Kidney capillary endothelial cell (primary cell): Measurements from ENCODE around the gene OTOP2.

Experiments
- DNase-seq: peaks from one replicate; pipeline ENCODE4 v3.0.0-alpha.2; 2018; ENCODE audit warnings: low spot score

Gene OTOP2, protein sequence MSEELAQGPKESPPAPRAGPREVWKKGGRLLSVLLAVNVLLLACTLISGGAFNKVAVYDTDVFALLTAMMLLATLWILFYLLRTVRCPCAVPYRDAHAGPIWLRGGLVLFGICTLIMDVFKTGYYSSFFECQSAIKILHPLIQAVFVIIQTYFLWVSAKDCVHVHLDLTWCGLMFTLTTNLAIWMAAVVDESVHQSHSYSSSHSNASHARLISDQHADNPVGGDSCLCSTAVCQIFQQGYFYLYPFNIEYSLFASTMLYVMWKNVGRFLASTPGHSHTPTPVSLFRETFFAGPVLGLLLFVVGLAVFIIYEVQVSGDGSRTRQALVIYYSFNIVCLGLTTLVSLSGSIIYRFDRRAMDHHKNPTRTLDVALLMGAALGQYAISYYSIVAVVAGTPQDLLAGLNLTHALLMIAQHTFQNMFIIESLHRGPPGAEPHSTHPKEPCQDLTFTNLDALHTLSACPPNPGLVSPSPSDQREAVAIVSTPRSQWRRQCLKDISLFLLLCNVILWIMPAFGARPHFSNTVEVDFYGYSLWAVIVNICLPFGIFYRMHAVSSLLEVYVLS

DNA sequence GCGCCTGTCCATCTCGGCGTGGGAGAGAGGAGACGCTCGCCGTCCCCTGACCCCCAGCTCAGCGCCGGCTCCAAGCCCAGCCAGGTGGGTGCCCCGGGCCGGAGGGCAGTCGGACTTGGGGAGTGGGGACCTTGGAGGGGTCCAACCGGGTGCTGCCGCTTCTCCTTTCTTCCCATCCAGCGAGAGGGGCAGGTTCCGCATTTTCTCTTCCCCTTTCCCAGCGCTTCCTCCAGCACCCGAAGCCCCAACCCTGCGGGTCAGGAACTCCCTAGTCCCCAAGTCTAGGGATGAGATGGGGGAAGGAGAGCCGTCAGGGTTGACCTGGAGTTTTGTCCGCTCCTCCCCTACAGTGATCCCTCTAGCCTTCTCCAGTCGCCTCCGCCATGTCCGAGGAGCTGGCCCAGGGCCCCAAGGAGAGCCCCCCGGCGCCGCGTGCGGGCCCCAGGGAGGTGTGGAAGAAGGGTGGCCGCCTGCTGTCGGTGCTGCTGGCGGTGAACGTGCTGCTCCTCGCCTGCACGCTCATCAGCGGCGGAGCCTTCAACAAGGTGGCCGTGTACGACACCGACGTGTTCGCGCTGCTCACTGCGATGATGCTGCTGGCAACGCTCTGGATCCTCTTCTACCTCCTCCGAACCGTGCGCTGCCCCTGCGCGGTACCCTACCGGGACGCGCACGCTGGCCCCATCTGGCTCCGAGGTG is at the start of gene OTOP2:
TSS of gene OTOP2 (plus strand) at position 24 of the 699 bp plus-strand sequence. CDS start at position 384, 360 bp downstream.
- DNase-seq = no peak

DNA sequence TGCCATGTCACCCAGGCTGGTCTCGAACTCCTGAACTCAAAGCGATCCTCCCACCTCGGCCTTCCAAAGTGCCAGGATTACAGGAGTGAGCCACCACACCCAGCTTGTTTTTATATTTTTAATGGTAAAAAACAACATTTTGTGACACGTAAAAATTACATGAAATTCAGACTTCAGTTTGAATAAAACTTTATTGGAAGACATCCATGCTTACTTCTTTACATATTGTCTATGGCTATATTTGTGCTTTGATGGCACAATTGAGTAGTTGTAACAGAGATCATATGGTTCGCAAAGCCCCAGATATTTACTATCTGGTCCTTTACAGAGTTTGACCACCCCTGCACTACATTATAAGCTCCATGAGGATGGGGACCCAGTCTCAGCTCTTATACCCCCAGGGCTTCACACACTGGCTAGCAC is 49.4 kb upstream of the OTOP2 start:
- DNase-seq = no peak

DNA sequence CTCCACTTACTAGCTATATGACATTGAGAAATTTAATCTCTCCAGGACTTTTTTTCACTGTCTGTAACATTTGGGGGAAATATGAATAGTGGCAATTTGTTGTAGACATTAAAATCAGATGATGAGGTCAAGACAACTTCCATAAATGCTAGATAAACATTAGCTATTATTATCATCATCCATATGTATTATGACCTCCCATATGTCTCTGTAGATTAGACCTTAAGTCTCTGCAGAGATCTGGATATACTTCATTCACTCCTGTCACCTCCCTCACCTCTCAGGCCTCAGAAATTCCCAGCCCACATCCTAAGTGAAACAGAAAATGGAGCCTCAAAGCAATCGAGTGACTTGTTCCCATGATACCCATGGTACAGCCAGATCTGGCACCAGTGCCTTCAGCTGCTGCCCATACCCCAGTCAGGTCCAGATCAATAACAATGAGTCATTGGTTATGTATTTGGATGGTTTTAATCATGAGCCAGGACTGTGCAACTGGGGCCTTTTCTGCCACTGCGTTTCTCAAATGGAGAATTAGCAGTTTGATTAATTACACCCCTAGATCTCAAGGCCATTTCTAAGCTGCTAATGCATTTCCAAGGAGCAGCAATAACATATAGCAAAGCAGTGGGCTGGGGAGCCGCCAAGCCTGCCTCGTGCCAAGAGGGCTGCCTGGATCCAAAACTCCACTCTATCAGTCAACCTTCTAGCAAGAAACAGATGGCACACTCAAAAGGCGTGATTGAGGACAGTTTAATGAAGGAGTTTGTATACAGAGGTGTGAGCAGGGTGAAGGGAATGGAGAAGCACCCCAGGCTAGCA is 48.7 kb upstream of the OTOP2 start:
- no peak for DNase-seq

DNA sequence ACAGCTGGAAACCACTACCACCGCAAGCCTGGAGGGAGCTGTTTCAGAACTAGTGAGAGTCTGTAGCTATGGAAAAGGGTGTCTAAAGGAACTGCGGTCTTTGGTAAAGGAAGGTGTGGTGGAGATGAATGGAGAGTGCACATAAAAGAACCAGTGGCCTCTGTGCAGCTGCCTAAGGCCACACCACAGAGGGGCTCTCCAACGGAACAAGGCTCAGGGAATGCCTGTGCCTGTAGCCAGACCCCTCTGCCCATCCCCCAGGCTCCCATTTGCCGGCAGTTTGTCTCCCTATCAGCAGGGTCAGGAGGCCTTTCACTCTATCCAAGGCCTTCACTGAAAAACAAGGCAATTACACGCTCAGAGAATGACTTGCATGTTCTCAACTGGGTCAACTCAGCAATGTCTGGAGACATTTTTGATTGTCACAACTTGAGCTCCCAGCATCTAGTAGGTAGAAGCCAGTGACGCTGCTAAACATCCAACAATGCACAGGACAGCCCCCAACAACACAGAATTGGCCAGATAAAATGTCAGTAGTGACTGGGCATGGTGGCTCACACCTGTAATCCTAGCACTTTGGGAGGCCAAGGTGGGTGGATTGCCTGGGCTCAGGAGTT is 48.0 kb upstream of the OTOP2 start:
- no peak for DNase-seq

DNA sequence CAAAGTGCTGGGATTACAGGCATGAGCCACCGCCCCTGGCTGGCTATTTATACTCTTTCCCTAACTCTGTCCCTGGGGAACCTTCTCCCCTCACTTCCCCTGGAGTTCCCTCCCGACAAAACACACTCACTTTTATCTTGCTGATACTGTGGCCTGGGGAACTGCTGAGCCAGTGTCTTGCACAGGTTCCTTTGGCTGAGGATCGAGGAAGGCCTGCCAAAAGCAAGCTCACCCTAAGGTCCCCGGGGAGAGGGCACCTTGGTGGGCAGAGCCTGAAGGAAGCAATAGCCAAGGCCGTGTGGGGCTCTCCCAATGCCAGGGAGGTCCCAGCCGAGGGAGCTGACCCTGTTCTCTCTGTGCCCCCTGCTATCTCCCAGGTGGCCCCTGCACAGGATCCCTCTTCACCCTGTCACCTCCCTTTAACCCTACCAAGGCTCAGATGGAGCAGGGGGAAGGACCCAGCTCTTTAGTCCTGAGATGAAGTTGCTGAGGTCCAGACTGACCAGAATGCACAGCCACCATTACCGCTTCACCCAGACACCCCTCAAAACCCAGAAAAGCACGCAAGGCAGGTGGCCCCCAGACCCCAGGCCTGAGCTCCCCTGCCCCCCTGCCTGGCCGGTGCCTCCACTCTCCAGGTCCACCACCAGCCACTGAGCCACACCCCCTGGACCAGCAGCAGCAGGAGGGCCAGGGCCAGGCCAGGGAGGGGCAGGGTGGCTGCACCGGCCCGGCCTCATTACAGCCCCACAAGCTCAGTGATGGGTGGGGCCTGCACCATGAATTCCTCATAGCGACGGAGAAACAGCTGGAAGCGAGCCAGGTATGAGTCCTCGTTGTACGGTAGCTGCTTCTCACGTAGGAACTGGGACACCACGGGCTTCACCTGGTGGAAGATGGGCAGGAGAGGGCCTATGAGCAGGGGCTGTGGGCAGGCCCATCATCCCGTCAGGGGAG is 46.2 kb upstream of the OTOP2 start:
- no peak for DNase-seq

DNA sequence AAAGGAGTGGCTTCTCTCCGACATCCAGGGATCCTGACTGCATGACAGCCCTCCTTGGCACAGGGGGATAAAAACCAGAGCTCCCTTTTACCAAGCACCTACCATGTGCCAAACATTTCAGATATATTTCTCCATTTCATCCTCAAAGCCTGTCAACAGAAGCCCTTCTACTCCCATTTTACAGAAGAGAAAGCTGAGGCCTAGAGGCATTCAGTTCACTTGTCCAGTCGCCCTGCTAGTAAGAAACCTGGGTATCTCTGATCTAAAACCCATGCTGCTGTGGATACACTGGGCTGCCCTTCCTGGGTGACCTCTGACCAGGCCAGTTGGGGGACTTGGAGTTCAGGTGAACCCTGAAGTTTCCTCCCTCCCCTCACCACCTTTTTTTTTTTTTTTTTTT is 45.4 kb upstream of the OTOP2 start:
- no peak for DNase-seq

DNA sequence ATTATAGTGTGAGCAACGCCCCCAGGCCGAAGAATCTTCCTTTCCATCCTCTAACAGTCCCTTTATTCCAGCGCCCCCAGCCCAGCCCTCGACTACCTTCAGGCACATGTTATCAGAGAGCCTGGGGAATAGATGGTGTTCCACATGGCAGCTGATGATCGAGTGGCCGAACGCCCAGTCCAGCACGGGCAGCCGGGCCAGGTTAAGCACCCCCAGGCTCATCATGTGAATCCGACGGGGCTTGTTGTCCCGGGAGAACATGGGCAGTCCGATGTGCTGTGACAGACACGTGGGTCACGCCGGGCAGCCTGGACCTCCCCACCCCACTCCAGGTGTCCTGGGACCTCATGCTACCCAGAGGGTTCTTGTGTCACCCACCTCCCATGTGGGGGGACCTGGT is 44.8 kb upstream of the OTOP2 start:
- DNase-seq = no peak

DNA sequence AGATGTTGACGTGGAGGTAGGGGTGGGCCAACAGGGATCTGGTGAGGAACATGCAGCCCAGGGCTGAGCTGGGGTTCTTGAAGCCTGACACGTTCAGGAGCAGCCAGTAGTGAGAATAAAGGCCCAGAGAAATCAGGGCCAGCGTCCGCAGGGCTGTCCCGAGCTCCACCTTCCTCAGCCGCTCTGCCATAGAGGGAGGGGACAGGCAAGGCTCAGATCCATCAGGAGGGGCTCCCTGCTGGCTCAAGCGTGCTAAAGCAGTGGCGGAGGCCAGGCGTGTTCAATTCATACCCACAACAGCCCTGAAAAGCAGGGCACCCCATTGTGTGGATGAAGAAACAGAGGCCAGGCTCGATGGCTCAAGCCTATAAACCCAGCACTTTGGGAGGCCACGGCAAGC is 43.0 kb upstream of the OTOP2 start:
- DNase-seq = no peak

DNA sequence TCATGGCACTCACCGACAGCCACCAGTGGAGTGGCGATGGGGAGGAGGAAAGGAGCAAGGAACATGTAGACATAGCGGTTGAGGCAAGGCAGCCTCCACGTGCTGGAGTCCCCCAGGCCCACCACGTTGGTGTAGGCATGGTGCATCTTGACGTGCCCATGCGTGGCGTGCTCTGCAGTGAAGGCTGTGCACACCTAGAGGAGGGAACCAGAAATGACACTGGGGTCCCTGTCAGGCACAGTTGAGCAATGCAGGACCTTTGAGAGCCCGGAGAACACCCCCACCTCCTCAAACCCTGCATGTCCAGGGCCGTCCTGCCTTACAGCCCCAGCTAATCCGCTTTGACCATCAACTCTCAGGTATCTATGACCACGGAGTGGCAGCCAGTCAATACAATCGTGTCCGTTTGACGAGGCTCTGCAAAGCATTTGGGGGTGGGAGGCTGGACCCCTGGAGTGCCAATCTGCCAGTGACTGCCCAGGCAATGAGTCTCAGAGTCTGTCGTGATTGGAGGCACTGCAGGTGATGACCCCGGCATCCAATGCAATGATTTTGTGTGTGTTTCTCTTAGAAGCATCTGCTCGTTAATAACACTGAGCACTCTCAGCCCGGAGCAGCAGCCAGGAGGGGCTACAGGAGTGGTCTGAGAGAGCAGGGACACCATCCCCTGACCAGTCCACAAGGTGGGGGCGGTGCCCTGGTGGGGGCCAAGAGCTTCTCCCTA is 41.4 kb upstream of the OTOP2 start:
- no peak for DNase-seq

DNA sequence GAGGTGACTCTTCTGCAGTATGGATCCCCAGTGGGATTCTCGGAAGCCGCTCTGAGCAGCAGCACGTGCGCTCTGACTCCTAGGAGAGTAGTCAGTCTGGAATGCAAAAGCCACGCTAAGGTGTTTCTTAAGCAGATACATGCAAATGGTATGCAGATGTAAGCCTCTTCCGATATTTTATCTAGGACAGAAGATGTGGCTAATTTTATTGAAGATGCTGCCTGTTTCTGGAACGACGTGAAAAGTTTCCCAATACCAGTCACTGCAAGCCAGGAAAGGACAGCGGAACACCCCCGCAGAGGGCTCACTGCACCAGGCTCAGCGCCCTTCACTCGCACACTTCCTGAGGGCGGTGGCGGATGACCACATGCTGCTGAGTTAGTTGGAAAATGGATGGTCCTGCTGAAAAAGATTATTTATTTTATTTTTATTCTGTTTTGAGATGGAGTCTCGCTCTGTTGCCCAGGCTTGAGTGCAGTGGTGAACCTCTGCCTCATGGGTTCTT is 40.8 kb upstream of the OTOP2 start:
- no peak for DNase-seq

DNA sequence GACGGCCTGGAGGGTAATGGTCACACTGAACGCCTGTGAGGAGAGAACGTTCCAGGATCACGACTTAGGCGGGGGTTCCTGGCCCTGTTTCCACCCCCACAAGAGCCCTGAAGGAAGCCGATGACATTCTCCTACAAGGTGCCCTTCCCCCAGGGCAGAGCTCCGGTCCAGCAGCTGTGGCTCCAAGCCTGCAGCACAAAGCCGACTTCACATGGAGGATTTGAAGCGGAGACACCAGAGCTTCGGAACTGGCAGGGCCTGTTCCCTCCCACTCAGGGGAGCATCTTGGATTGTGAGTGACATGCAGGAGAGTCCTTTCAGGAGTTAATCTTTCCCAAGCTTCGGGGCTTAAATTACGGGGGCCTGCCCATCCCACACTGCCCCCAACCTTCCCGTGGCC is 35.6 kb upstream of the OTOP2 start:
- no peak for DNase-seq

DNA sequence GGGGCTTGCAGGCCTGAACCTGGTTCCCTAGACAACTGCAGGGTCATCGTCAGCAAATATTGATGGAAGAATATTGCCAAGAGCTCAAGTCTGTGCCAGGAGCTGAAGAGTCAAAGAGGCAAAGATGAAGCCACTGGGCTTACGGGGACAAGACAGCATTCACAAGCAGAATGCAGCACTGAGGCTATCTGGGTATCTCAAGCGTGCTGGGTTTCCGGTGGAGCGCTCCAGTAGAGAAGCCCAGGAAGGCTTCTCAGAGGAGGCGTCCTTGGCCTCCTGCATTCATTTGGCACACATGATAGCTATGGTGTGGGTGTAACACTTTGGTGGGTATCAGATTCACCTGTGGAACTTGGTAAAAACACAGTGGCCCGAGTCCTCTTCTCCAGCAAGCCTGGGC is 33.5 kb upstream of the OTOP2 start:
- DNase-seq = no peak

DNA sequence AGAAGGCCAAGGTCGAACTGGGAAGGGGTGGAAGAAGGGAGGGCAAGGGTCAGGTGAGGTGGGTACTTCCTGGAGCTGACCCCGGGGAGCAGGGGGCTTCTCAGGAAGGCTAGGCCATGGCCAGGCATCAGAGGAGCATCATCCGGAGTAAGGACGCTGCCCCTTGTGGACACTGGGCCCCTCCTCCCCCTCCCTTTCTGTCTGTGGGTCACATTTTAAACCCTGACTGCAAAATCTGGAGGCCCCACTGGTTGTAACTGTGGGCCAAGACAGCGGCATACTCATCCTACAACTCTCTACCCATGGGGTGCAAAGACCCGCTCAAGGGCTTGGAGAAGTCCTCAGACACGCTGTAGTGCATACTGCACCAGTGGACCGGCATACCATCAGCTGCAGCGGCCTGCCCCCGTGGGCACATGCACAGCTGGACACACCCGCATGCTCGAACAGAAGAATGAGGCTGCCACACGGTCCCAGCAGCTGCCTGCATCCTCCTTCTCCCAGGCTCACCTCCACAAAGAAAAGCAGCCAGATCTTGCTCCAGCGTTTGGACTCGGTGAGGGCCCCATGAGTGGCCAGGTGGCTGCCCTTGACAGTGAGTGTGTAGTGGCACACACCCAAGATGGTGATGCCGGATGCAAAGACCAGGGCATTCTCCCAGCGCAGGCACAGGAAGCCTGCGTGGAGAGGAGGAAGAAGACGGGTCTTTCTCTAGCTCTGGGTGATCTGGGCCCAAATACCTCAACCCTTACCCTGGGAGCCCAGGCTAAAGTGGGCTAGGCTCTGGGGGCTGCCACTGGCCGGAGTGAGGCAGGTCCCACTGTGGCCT is 31.8 kb upstream of the OTOP2 start:
- DNase-seq = no peak

DNA sequence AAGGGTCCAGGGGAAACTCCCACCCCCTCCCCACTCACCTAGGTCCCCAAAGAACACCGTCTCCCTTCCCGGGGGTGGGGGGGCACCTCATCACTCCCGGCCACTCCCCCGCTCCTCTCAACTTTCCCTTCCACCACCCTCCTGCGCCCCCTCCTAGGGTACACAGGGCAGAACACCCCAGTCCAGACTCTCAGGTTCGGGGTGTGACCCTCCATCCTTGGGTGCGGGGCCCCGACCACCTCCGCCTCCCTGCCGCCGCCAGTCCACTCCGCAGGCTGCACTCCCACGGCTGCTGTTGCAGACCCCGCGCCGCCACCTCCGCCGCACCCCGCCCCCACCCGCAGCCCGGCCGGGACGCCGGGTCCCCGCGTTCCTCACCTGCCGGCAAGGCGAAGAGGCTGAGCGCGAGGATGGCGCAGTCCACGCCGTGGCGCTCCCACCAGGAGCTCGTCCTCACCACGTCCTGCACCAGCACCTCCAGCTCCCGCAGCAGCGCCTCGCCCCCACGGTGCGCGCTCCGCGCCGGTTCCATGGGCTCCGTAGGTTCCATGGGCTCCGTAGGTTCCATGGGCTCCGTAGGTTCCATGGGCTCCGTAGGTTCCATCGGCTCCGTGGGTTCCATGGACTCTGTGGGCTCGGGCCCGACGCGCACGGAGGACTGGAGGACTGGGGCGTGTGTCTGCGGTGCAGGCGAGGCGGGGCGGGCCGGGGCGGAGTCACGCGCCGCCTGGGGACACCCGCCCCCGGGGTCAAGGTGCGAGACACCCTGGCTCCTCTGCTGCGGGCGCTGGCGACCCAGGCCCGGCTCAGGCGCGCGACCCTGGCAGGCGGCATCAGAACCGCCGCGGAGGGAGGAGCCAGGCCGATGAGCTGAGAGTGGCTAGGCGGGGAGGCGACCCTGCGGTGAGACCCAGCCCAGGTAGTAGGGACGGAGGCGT is 30.8 kb upstream of the OTOP2 start, which contains the start of gene FADS6:
TSS of gene FADS6 (minus strand) at position 660 of the 938 bp plus-strand sequence. CDS start at position 622, 38 bp downstream.
- no peak for DNase-seq

DNA sequence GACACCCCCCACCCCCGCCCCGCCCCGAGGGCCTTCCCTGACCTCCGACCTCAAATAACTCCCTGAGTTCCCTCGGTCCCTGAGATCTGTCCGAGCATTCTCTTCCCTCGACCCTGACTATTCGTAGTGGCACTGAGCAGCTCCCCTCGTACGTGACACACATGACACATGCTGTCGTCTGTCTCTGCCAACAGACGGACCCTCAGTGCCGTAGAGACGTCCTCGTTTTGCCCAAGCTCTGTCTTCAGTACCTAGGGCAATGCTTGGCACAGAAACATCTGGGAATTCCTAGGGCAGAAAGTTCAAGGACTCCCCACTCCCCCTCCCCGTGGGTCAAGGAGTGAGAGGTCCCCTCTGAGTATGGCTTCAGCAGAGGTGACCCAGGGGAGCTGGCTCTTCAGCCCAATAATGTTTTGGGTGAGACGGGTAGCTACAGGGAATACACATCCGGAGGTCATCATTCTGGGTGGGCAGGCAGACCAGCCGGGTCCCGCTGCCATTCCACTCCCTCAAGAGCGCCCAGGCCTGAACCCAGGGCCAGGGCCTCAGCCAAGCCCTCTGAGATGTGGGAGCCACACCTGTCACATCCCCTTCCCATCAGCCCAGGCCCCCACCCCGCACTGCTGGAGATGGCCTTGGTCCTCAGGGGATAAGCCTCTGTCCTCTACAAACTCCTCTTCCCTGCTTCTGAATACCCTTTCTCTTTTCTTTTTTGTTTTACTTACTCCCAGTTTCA is 30.0 kb upstream of the OTOP2 start:
- no peak for DNase-seq

DNA sequence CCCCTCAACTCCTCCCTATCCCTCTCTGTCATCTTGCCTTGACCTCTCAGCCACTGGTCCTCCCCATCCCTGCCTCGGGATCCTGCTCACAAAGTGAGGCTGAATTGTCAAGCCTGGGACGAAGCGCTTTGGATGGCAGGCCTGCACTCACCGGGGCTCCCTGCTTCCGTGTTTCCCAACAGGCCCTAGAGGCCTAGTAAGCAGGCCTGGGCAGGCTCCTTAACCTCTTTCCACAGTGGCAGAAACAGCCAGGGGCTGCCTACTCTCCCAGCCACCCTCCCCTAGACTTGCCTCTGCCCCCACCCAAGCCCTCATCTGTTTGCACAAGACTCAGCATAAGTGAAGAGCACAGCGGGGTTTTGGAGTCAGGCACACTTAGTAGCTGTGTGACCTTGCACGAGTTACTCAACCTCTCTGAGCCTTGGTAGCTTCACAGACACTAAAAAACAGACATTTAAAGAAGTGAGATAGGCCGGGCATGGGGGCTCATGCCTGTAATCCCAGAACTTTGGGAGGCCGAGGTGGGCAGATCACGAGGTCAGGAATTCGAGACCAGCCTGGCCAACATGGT is 25.6 kb upstream of the OTOP2 start:
- DNase-seq = no peak

DNA sequence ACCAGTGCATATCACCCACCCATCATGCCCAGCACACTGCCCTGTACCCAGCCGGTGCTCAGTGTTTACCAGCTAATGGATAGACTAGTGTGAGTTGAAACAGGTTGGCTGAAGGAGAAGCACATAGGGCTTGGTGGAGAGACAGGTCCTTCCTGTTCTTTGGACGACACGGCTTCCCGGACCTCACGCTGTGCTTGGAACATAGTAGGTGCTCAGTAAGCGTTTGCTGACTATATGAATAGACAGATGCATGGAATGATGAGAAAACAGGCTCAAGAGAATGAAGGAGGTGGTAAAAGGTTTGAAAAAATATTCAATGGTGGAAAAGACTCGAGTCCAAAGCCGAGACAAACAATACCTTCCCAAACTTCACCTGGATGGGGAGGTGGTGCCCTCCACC is 23.9 kb upstream of the OTOP2 start:
- DNase-seq = no peak
